ENCODE data around the gene PSMB11. TPM values are rescaled to one million over a fixed set of nuclear protein-coding genes. Genes with fewer than 3 reads are reported as not detected.
A peak's percentile ranks its signal among the peaks of the same experiment; 100 is the strongest.

The PSMB11 gene
- total and polyA plus RNA-seq, 2 donors (not counting 3 experiments of a cell fraction or from before 2014, with no cell fraction given), result not detected

DNA sequence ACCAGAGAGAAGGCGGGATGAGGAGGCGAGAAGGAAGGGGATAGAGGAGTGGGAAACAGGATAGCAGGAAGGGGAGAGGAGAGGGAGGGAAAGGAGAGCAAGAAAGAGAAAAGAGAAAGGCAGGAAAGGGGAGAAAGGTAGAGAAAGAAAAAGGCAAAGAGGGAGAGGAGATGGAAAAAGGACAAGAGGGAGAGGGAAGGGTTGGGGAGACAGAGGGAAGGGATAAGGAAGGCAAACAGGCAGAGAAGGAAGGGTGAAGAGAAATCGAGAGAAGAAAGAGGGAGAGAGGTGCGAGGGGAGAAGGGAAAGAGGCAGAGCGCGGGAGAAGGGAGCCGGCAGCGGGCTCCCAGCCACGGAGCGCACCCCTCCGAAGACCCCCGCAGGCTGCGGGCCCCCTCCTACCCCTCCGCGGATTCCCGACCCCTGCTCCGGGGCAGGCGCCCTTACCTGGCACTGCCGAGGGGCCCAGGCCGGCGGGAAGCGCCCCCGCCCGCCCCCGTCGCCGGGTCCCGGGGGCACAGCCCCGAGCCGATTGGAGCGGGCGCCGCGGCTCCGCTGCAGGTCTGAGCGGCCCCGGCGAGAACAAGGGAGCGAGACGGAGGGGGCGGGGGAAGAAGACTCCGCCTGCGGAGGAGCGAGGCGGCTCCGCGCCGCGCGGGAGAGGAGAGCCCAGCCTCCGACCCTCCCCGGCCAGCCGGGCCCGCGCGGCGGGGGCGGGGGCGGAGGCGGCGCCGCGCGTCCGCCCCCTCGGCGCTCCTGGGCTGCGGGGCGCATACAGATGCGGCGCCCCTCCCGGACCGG is 15.1 kb downstream of the PSMB11 start, which contains the start of gene CDH24:
Gene CDH24, minus strand, starts transcription at position 565 of the 801 bp plus-strand sequence. CDS start 1,787 bp downstream, outside the sequence.
- intact Hi-C loops (cut with micrococcal nuclease) (loop anchor here (1.0 to 10.0 kb wide), 5 partner anchors 10 to 232 kb away; partner anchors contain the start of genes MRPL52 and PRMT5), dilution Hi-C loops (cut with MboI; ENCODE audit: extremely low pct_ligation_motif_present, low sequenced_read_pairs) (no loop called here)
- TF ChIP-seq GATA2 (IDR thresholded peaks at IDR 0.05; ENCODE audit: insufficient read depth, insufficient read length, low read depth, low read length) (no peak), POLR2AphosphoS5 (IDR thresholded peaks at IDR 0.05; ENCODE audit: insufficient read depth, low read depth, low read length) (peak; percentile 70), JUN (IDR thresholded peaks at IDR 0.05; ENCODE audit: borderline replicate concordance, insufficient read depth, insufficient read length, low read depth) (no peak), EZH2 (IDR thresholded peaks at IDR 0.05; ENCODE audit: borderline replicate concordance, low read depth, low read length, severe bottlenecking) (no peak), FOS (IDR thresholded peaks at IDR 0.05; ENCODE audit: borderline replicate concordance, insufficient read depth, low read length) (no peak), MYC (IDR thresholded peaks at IDR 0.05; ENCODE audit: low read depth, low read length) (no peak), CTCF (IDR thresholded peaks at IDR 0.05; ENCODE audit: extremely low read depth in 1 of 2, insufficient read depth in 1 of 2, low read depth in 1 of 2, low read length in 2 of 2) (no peak), POLR2A (IDR thresholded peaks at IDR 0.05; ENCODE audit: low read depth, low read length) (peak; percentile 65)
- TF ChIP-seq, protein P1, sequence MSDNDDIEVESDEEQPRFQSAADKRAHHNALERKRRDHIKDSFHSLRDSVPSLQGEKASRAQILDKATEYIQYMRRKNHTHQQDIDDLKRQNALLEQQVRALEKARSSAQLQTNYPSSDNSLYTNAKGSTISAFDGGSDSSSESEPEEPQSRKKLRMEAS (IDR thresholded peaks at IDR 0.05; ENCODE audit: insufficient read depth, insufficient read length), result no peak
- Histone ChIP-seq H4K20me1 (replicated peaks; ENCODE audit: control insufficient read depth, extremely low read depth, insufficient read depth, low read length) (no peaks in the 10 kb centered on the region), H3K9ac (replicated peaks; ENCODE audit: extremely low read depth, insufficient read depth, low read length) (peak within 1 kb of the TSS; percentile 53), H3K4me3 (replicated peaks in 1 of 3; ENCODE audit: insufficient read depth in 1 of 3, low read depth in 1 of 3, low read length in 3 of 3) (peak within 1 kb of the TSS; percentile 45 to 62 (median 49)), H3K79me2 (ENCODE audit: control insufficient read depth, insufficient read depth, low read length) (peaks cover 2% of the 10 kb centered on the region), H3K4me1 (ENCODE audit: control insufficient read depth, extremely low read depth, insufficient read depth, low read length) (peaks cover 22% of the 10 kb centered on the region), H3K4me2 (ENCODE audit: insufficient read depth, low read length) (peak within 1 kb of the TSS; percentile 40), H3K27me3 (ENCODE audit: control insufficient read depth in 2 of 2, insufficient read depth in 2 of 2, low read length in 2 of 2) (no peaks in the 10 kb centered on the region), H3K36me3 (ENCODE audit: control insufficient read depth in 2 of 2, extremely low read depth in 1 of 2, insufficient read depth in 2 of 2, low read length in 2 of 2) (peaks cover 14 to 25% of the 10 kb centered on the region in 2 experiments), H3K9me1 (replicated peaks; ENCODE audit: control insufficient read depth, extremely low read depth, insufficient read depth, low read length) (no peaks in the 10 kb centered on the region), H2AFZ (ENCODE audit: low read depth, low read length) (peak within 1 kb of the TSS; percentile 78), H3K27ac (ENCODE audit: insufficient read depth, low read depth, low read length) (peak within 1 kb of the TSS; percentile 48), H3K9me3 (replicated peaks; ENCODE audit: control insufficient read depth, insufficient read depth, low read length) (no peaks in the 10 kb centered on the region)
- DNase-seq (ENCODE audit: low read depth, low spot score), result peak; percentile 62
- ChIA-PET POLR2A (interaction anchor here (0.7 to 1.6 kb wide), 5 partner anchors 10 to 71 kb away, joined by 3 to 13 read pairs (median 6); no protein-coding TSS in a partner anchor), CTCF (interaction anchor here (0.6 to 13.4 kb wide), 35 partner anchors 11 to 501 kb away, joined by 3 to 1071 read pairs (median 6); partner anchors contain the start of genes ACIN1, AJUBA, C14orf119 and PSMB11)
- peak; percentile 83 for FAIRE-seq
- no TSS peak for BruUV-seq (replicated peaks)
